Measurements from ENCODE around the gene MIR17HG.
"Not testable (repeated sequence)": the region's sequence is repeated elsewhere in the genome, so short reads cannot be mapped to it uniquely, and the experiment has no call there.

MIR17HG gene

DNA sequence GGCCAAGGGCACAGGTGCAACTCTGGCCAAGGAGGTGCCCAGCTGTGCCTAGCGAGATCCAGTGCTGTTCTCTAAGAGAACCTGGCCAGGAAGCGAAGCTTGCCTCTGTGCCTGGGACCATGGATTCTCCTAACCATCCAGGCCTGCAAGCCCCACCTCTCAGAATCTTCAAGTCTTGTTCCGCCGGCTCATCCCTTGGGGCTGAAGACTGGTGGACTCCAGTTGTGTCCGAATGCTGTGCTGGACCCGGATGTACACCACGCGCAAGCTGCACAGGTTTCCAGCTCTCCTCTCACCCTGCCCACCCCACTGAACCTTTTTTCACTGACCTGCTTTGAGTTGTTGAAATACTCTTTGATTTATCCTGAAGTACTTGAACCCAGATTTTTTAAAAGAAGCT is 27.5 kb upstream of the MIR17HG start:
- DNase-seq (ENCODE audit: insufficient read length, low spot score): no peak
- no peak for FAIRE-seq
- TF ChIP-seq CTCF (IDR thresholded peaks at IDR 0.05; ENCODE audit: insufficient read depth, missing control alignments): no peak

- FAIRE-seq; DNase-seq (ENCODE audit: insufficient read length, low spot score): not testable (repeated sequence)
Observed at GRCh38 chr13:91320990-91321389, 26.5 kb upstream of the MIR17HG start.

GRCh38 chr13:91323349-91323748 is 24.1 kb upstream of the MIR17HG start:
- no peak for DNase-seq (ENCODE audit: insufficient read length, low spot score)
- TF ChIP-seq CTCF (IDR thresholded peaks at IDR 0.05; ENCODE audit: insufficient read depth, missing control alignments): no peak
- FAIRE-seq: no peak

- TF ChIP-seq CTCF (IDR thresholded peaks at IDR 0.05; ENCODE audit: insufficient read depth, missing control alignments): no peak
- FAIRE-seq (no peak), DNase-seq (ENCODE audit: insufficient read length, low spot score) (no peak)
Observed at GRCh38 chr13:91326146-91326545, 21.3 kb upstream of the MIR17HG start.

DNA sequence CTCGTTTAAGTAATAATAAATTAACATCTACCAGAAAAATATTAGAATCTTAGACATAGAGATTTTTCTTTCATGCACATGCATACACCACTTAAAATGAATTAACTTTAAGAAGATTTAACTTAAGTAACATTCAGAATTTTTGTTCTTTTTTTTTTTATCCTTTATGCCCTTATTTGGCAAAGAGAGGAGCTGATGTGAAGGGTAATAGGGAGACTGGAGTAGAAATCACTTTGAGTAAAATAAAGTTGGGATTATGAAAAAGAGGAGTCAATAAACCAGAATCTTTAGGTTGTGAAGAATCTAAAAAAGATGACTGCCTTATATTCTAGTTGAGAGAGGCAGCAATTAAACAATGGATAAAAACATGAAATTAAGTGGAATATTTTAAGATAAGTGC is 18.8 kb upstream of the MIR17HG start:
- DNase-seq (ENCODE audit: insufficient read length, low spot score) (no peak), FAIRE-seq (no peak)
- no peak for TF ChIP-seq CTCF (IDR thresholded peaks at IDR 0.05; ENCODE audit: insufficient read depth, missing control alignments)

GRCh38 chr13:91329733-91330132 is 17.8 kb upstream of the MIR17HG start:
- DNase-seq (ENCODE audit: insufficient read length, low spot score) (no peak), FAIRE-seq (no peak)
- no peak for TF ChIP-seq CTCF (IDR thresholded peaks at IDR 0.05; ENCODE audit: insufficient read depth, missing control alignments)

DNA sequence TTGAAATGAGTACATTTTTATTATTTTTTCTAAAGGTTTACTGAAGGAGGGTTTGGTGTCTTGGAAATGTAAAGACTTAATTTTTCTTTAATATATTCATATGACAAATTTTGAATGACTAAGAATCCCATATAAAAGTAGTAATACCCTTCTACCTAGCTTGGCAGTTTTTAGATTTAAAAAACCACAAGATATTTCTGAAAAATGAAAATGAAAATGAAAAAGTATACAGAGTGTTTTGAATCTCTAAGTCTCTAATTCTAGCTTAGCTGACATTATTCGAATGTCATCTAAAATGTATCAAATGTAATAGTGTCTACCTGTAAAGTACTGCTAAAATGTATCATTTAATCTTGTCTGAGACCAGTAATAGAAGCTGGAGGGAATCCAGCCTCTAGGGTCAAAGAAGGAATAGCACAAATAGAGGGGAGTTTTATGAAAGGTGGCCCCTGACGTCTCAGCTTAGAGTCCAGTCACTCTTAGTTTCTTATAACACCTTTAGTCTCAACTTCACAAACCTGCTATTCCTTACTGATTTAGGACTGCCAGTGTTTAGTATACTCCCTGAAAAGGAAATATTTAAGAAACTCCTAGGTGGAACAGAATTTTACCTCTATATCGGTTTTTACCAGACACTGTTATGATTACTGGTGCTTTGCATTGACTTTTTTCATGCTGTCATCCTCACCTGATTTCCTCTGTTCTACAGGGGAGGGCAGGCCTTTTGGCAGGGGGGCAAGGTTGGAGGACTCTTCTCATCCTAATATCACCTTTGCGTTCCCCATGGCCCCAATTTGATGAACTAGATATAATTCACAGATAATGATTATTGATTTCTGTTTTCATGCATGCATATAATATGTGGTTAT is 16.2 kb upstream of the MIR17HG start:
- no peak for TF ChIP-seq CTCF (IDR thresholded peaks at IDR 0.05; ENCODE audit: insufficient read depth, missing control alignments)
- DNase-seq (ENCODE audit: insufficient read length, low spot score): no peak
- FAIRE-seq: no peak
